Testis (tissue), 3 donors: Measurements from ENCODE around the gene HSD3B1. TPM values are rescaled to one million over a fixed set of nuclear protein-coding genes. Genes with fewer than 3 reads are reported as not detected.

Source experiments
- DNase-seq: peaks from one replicate; pipeline ENCODE4 v3.0.0-alpha.2; 2019
- H3K27ac ChIP-seq, 2 donors: fragments of 200-600 bp; sonication (generic); one replicate each; pipeline ENCODE4 v1.5.1; 2019
- H3K27me3 ChIP-seq: fragments of 200-600 bp; sonication (generic); one replicate; pipeline ENCODE4 v1.5.1; 2019
- H3K36me3 ChIP-seq: fragments of 200-600 bp; sonication (generic); one replicate; pipeline ENCODE4 v1.5.1; 2017; ENCODE audit warnings: low read depth; ENCODE audit errors: missing control alignments
- H3K4me1 ChIP-seq: fragments of 200-600 bp; sonication (generic); one replicate; pipeline ENCODE4 v1.5.1; 2019
- H3K4me3 ChIP-seq, 2 donors: fragments of 200-600 bp; sonication (generic); one replicate each; pipeline ENCODE4 v1.5.1; 2017 to 2019
- H3K9me3 ChIP-seq: fragments of 200-600 bp; sonication (generic); one replicate; pipeline ENCODE4 v1.5.1; 2017
- CTCF ChIP-seq, 3 experiments: fragments of 450-650 bp in 2 of 3; fragments of 200-600 bp in 1 of 3; sonication (generic) in 1 of 3; IDR thresholded peaks; one replicate each; pipeline ENCODE4 v1.5.1; 2016 to 2019; ENCODE audit warnings: antibody characterized with exemption in 3 of 3, mild to moderate bottlenecking in 2 of 3, moderate library complexity in 1 of 3
- POLR2A ChIP-seq: fragments of 450-650 bp; IDR thresholded peaks from one replicate; pipeline ENCODE4 v1.6.1; 2017; ENCODE audit warnings: antibody characterized with exemption, mild to moderate bottlenecking, moderate library complexity
- WGBS, 2 donors: methylation state at CpG; one replicate each; pipeline ENCODE4 v1.1.5; 2018; 5-methylcytosine and 5-hydroxymethylcytosine counted together
- intact Hi-C: fragments of 100-400 bp; cut with DNase I; formaldehyde crosslinking; loops from one replicate; pipeline ENCODE4 v1.15.1; 2023; ENCODE audit warnings: low total_unique reads
- polyA plus RNA-seq: library from polyadenylated mRNA; stranded (reverse); fragments of 350-450 nt; fragmentation: Illumina TruSeq; extraction: RNeasy Lipid Tissue Mini Kit (QIAGEN cat#74804); gene quantifications from one replicate; pipeline ENCODE4 v1.2.3, GENCODE V29; 2014; ENCODE audit warnings: low read depth, low replicate concordance; ENCODE audit not compliant: insufficient read depth
- total RNA-seq, 2 donors: library from RNA; depleted of rRNA; stranded (reverse); fragments of >200 nt; gene quantifications; one replicate each; pipeline ENCODE4 v1.2.3, GENCODE V29; 2016

HSD3B1 gene
- total and polyA plus RNA-seq, 3 donors from 2014 or later: 0.24 TPM; not detected in 2

GRCh38 chr1:119541389-119541788 lies 34.4 kb downstream of the HSD3B1 start:
- TF ChIP-seq CTCF (IDR thresholded peaks at IDR 0.05): no peak
- TF ChIP-seq POLR2A: no peak
- Histone ChIP-seq H3K4me1 (no peaks in the 10 kb centered on the region), H3K4me3 (no peak overlapping the region), H3K9me3 (no peaks in the 10 kb centered on the region), H3K36me3 (no peaks in the 10 kb centered on the region), H3K27ac (no peak overlapping the region), H3K27me3 (no peaks in the 10 kb centered on the region)
- DNase-seq: no peak
- intact Hi-C loops: no loop called here
- WGBS, 2 donors: 86 to 91% methylated on average over 3 of the region's 3 CpGs

GRCh38 chr1:119542492-119542946 lies 35.5 kb downstream of the HSD3B1 start:
- Histone ChIP-seq H3K27ac (no peak overlapping the region), H3K4me3 (no peak overlapping the region), H3K27me3 (no peaks in the 10 kb centered on the region), H3K9me3 (no peaks in the 10 kb centered on the region), H3K36me3 (no peaks in the 10 kb centered on the region), H3K4me1 (no peaks in the 10 kb centered on the region)
- intact Hi-C loops: no loop called here
- WGBS, 2 donors: 77 to 82% methylated on average over 2 of the region's 2 CpGs
- no peak for DNase-seq
- no peak for TF ChIP-seq CTCF (IDR thresholded peaks at IDR 0.05)

GRCh38 chr1:119544165-119544762 lies 37.3 kb downstream of the HSD3B1 start:
- TF ChIP-seq CTCF (IDR thresholded peaks at IDR 0.05) (peak in 1 of 3 experiments; percentile 10), POLR2A (no peak)
- intact Hi-C loops: no loop called here
- peak; percentile 44 for DNase-seq

GRCh38 chr1:119546641-119547040 lies 39.6 kb downstream of the HSD3B1 start:
- no peak for DNase-seq
- H3K27me3 ChIP-seq: no peaks in the 10 kb centered on the region
- intact Hi-C loops: no loop called here
- H3K27ac ChIP-seq: no peak overlapping the region
- H3K4me1 ChIP-seq: peaks cover 7% of the 10 kb centered on the region
- no peak overlapping the region for H3K4me3 ChIP-seq
- TF ChIP-seq CTCF (IDR thresholded peaks at IDR 0.05) (no peak), POLR2A (no peak)
- no peaks in the 10 kb centered on the region for H3K36me3 ChIP-seq
- no peaks in the 10 kb centered on the region for H3K9me3 ChIP-seq
- WGBS, 2 donors: 85 to 100% methylated on average over 1 of the region's 1 CpG

More at GRCh38 chr1:119544165-119544762, 37.3 kb downstream of the HSD3B1 start:
- Histone ChIP-seq H3K4me1 (no peaks in the 10 kb centered on the region), H3K27ac (no peak overlapping the region), H3K27me3 (no peaks in the 10 kb centered on the region), H3K4me3 (no peak overlapping the region), H3K9me3 (no peaks in the 10 kb centered on the region), H3K36me3 (no peaks in the 10 kb centered on the region)
- 57 to 85% methylated on average over 3 of the region's 3 CpGs for WGBS, 2 donors

GRCh38 chr1:119547306-119547705 lies 40.3 kb downstream of the HSD3B1 start:
- intact Hi-C loops: no loop called here
- no peak for TF ChIP-seq CTCF (IDR thresholded peaks at IDR 0.05)
- TF ChIP-seq POLR2A: no peak
- Histone ChIP-seq H3K36me3 (no peaks in the 10 kb centered on the region), H3K4me3 (no peak overlapping the region), H3K9me3 (no peaks in the 10 kb centered on the region), H3K27me3 (no peaks in the 10 kb centered on the region), H3K4me1 (peaks cover 7% of the 10 kb centered on the region), H3K27ac (no peak overlapping the region)
- no peak for DNase-seq
- WGBS, 2 donors: 96 to 100% methylated on average over 1 of the region's 1 CpG
